G401.6 (cell line): ENCODE measurements around the gene SPATA13.

Experiments
- FAIRE-seq: peaks from 2 replicates; lab custom pipeline; 2012; peaks lifted over from hg19 to GRCh38; lab: Jason Lieb, UNC

SPATA13 gene

DNA sequence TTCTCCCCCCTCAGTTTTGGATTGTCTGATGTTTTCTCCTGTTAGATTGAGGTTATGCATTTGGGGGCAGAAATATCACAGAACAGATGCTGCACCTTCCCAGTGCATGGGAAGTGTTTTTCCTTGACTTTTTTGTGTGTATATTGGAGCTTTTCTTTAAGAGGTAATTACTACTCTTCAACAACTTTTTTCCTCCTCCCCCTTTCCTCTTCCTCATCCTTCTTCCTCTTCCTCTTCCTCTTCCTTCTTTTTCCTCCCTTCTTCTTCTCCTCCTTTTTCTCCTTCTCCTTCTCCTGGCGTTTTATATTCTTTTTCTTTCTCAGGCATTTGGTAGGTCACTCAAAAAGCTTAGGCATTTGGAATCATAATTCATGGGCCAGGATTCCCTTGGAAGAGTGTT, 18.1 kb upstream of the SPATA13 start:
- no peak for FAIRE-seq

DNA sequence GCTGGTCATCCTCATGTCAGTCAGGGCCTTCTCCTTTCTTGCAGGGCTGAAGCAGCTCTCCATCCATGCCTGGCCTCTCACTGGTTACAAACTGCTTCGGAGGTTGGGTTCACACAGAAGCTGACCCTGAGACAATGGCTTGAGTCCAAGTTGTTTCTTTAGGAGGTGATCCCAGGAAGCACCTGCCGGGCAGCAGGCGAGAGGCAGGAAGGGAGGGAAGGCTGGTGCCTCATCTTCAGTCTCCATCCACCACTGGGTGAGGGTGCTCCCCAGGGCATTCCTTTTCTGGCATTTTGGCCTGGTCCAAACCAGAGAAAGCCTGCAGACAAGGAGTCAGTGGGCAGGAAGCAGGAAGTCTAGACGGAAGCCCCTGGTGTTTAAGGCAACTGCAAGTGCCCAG, 17.6 kb upstream of the SPATA13 start:
- no peak for FAIRE-seq

DNA sequence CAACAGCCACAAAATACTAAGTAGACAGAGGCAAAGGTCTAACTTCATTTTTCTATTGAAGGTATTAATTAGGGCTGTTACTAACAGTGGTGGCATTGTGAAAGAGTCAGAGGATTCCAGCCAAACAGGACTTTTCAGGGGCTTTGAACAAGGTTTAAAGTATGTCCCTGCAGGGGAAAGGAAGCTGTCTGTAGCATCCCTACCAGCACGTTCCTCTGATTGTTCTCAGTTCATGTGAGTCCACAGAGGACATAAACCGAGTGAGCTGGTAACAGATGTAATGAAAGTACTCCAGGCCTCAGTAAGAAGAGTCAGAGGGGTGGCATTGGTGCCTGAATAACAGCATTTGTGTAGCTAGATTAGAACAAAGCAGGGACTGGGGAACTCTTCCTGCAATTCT, 15.3 kb upstream of the SPATA13 start:
- no peak for FAIRE-seq

DNA sequence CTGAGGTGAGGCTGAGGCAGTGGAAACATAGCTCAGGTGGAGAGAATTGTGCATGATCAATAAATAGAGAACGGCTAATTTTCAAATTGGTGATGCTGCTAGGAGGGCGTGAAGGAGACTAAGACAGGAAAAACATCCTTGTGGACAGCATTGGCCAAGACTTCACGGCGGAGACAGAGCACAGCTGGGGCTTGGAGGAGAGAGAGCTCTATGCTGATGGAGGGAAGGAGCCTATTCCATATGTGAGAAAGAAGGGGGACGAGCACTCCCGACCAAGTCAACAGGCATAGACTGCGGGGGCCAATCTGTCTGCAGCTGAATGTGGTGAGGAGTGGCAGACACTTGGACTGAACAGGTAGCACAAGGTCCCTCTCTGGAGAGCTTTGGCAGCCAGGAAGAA, 14.8 kb upstream of the SPATA13 start:
- no peak for FAIRE-seq

DNA sequence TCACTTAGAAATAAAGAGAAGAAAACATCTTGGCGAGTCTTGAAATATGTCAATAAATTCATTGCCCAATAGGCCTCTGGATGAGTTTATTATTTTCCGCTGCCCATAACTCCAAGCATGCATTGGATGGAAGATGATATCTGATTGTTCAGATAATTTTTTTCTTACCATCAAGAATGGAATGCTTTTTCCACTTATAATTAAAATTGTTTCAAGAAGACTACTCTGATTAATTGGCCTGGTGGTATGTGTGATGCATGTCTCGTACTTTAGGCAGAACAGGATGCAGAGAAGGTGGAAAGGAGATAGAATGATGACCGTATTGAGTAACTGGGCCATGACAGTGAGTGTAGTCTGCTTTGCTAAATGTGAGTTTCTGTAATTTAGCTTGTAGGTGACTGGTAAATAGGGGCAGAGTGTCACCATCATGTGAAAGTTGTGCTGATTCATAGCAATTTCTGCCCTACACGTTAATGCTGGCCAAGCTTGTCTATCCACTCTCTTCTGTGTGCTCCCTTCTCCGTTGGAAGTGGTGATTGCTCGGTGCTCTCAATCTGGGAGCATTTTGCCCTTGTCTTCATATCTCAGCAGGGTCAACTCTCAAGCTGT, 13.5 kb upstream of the SPATA13 start:
- FAIRE-seq = no peak

DNA sequence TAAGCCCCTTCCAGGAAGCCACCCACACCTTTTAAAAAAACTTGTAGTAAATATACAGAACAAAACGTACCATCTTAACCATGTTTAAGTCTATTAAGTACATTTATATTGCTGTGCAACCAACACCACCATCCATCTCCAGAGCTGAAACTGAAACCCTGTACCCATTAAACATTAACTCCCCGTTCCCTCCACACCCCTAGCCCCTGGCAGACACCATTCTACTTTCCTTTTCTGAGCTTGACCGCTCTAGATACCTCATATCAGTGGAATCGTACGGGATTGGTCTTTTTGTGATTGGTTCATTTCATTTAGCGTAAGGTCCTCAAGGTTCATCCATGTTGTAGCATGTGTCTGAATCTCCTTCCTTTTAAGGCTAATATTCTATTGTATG, 13.0 kb upstream of the SPATA13 start:
- no peak for FAIRE-seq

DNA sequence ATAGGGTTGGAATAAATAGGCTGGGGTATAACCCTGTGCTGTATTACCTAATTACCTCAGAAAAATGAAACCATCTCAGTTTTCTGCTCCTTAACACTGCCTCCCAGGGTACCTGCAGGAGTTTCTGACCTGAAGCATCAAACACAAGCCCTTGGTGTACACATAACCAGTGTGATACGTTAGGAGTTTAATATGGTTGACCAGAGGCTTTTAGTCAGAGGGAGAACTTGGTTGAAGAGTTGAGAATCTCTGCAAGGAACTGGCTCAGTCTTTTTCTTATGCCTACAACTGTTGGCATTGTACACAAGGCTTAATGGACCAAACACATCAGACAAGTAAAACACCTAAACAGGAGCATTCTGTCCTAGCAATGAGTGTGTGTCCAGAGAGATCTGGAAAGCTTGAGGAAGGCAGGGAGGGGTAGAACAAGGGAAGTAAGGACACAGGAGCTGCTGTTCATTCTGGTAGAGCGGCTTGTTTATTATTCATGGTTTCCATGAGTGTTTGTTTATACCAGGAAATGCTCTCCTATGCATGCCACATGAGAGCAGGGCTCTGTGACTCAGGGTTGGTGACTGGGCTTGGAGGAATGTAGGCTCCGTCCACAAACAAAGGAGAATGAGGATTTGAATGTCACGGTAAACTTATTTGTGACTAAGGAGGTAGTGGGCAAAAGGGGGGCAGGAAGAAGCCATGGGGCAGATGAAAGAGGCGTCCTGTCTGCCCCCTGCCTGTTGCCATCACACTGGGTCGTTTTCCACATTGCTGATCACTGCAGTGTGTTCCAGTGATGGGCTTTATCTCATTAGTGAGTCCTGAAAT, 11.9 kb upstream of the SPATA13 start:
- FAIRE-seq = no peak

DNA sequence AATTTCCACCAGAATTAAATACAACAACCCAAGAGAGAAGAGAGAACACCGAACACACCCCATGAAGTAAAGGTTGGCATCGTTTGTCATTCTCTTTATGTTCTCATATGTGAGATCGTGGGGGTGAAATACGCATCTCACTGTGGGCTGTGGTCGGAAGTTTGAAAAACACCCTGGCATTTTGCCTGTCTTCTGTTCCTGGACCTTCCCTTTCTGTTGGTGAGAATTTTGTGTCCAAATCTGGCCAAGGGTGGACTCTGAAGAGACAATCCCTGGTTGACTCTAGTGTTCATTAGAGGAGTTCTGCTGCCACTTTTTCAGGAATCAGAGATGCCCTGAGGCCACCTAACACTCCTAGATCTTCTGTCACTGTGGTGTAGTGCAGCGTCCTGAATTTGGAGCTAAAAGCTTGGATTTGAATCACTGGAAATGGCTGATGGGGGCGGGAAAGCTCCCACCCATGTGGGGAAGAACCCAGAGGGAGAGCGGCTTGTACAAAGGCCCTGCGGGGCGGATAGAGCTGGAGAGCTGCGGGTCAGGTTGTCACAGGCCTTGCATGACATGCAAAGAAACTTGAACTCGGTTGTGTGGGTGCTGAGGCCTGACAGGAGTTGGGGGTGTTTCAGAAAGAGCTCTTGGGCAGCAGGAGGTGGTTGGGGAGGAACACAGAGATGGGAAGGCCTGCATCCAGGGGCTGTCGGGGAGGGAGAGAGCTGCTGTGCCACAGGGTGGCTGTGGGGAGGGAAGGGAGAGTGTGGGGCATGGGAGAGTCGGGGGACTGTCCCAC, 11.1 kb upstream of the SPATA13 start:
- FAIRE-seq = no peak

DNA sequence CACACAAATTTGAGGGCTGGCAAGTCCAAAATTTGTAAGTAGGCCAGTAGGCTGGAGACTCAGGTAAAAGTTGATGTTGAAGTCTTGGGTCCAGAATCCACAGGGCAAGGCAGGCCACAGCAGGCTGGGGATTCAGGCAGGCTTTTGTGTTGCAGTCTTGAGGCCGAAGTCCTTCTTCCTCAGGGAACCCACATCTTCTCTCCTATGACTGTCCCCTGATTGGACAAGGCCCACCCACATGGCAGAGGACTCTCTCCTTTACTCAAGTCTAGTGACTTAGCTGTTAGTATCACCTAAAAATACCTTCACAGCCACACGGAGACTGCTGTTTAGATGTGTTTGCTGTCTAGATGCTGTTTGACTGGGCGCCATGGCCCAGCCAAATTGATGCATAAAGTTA, 9.9 kb upstream of the SPATA13 start:
- no peak for FAIRE-seq

DNA sequence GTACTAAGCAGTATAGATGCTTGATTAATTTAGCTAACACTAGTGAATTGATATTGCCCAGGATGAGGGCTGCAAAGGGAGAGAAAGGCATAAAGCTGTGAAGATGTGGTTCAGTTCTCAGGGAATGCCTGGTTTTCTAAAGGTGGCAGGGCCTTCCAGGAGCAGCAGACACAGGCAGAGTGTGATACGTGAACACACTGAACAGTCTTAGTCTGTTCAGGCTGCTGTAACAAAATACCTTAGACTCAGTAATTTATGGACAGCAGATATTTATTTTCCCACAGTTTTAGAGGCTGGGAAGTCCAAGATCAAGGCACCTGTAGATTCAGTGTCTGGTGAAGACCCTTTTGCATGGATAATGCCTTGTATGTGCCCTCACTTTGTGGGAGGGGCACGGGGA, 8.7 kb upstream of the SPATA13 start:
- no peak for FAIRE-seq

DNA sequence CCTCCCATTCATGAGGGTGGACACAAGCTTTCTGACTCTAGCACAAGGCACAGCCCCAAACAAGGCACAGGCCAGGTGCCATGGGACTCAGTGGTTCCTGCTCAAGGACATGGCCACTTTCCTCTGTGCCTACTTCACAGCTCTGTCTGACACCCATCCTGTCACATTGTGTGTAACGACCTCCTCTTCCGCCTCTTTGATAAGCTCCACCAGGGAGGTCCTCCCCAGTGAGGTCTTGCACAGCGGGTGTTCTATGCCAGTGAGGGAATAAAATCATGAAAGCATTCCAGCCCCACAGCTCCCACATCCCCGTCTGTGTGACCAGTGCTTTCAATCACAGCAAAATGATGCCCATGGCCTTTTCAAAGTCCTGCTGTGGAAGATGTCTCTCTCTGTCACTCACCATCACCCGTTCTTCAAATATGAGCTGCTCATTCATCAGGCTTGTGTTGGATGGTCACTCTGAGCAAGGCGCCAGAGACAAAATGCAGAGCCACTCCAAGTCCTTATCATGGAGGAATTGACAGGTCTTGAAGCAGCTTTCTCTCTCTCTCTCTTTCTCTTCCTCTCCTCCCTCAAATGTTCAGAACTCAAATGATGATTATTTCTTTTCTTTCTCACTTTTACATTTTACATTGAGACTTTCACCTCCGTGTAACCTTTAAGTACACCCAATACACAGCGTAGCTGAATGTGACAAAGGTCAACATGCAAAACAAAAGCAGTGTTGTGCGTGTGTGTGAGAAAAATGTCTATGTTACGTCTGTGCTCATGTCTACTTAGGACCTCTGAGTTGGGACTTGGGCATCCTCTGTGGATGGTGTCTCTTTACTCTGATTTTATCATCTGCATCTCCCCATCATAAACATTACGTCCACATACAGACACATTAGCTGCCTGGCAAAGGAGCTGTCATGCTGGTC, 8.0 kb upstream of the SPATA13 start:
- FAIRE-seq = no peak

DNA sequence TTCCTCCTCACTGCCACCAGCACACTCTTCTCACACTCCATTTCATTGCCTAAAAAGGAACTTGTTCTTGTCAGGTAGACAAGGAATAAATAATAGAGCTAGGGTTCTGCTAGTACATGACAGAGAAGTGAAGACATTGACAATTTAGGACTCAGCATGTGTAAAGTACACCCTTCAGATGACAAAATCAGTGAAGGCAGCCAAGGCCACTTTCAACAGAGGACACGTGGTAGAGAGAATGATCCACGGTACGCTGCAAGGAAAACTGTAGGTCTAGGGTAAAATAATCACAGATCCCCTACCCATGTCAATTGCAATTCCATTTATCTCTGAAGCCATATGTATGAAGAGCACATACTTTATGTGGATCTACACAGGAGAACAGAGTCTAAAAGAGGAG, 7.2 kb upstream of the SPATA13 start:
- FAIRE-seq = no peak

DNA sequence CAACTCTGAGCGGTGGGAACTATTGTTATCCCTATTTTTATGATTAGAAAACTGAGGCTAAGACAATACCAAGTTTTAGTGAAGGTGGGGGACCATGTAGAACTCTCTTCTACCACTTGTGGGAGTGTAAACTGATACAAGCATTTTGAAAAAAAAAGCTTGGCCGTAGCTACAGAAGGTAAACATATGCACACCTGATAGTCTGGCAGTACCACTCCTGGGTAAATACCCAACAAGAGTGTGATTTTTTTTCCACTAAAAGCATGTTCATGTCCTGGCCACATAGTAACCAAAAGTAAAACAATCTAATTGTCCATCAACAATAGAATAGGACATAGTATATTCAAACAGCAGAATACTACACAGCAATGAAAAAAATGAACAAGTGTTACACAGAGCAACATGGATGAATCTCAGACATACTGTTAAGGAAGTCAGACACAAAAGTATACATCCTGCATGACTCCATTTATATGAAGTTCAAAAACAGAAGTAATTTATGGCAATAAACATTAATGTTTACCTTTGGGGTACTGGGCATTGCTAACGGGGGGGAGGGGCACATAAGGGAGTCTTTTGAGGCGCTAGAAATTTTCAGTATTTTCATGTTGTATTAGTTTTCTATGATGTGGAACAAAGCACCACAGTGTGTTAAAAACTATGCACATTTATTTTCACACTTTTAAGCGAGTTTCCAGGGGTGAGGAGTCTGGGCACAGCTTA, 6.4 kb upstream of the SPATA13 start:
- no peak for FAIRE-seq

DNA sequence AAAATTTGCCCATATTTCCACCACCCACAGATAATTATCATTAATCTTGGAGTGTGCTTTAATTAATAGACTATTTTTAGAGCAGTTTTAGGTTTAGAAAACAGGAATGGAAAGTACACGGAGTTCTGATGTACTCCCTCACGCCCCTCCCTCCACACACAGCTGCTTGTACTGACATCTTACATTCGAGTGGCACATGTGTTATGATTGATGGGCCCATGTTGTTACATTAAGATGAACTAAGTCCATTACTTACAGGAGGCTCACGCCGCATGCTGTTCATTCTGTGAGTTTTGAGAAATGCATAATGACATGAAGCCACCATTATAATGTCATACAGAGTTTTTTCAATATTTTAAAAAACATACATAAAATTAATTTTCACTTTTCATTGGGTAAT, 1.2 kb upstream of the SPATA13 start:
- FAIRE-seq = no peak

DNA sequence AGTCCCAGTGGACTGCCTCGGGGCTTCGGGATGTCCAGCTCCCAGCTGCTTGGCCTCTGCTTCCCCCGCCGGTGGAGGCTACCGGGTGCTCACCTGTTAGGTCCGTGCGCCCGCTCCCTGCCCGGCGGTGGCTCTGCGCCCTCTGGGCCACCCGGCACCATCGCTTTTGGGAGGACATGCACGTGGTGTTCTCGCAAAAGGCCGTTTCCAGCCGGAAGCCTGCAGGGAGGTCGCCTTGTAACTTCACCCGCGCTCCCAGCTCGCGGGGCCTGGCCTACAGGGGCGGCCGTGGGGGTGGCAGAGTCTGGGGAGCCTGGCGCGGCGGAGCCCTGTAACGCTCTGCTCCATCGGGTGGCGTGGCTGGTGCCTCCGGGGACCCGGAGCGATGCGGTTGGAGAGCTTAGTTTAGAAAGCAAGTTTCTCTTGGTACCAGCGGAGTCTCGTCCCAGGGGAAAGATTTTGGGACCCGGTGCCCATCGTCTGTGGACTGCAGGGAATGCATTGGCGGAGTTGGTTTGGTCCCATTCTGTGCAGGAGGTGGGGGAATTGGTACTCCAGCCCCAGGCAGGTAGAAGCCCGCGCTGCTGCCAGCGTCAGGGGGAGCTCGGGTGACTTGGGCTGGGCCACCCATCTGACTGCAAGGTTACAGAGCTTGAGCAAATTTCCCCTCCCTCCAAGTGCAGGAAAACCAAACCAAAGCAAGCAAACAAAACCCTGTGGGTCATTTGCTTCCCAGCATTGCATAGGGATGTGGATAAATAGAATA, 673 bp downstream of the SPATA13 start:
- no peak for FAIRE-seq

DNA sequence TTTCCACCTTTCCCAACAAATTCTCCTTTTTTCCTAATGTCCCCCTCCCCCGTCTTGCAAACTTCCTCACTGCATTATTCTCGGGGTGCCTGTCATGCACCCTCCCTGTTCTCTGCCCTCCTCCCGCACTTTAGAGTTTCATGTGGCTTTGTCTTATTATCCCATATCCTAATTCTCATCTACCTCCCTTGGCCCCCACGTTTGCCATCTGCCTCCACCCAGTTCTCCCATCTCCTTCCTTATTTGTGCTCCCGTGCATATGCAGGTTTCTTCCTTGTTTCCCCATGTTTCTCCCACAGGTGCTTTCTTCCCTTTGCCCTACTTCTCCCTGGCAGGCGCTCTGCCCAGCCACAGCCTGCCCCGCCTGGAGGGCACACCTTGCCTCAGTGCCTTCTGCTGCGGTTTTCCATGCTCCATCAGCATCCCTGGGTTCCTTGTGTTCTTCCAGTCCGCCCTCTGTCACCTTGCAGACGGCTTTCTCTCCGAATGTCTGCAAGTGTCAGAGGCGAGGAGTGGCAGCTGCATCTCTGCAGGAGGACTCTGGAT, 1.5 kb downstream of the SPATA13 start:
- FAIRE-seq = no peak

DNA sequence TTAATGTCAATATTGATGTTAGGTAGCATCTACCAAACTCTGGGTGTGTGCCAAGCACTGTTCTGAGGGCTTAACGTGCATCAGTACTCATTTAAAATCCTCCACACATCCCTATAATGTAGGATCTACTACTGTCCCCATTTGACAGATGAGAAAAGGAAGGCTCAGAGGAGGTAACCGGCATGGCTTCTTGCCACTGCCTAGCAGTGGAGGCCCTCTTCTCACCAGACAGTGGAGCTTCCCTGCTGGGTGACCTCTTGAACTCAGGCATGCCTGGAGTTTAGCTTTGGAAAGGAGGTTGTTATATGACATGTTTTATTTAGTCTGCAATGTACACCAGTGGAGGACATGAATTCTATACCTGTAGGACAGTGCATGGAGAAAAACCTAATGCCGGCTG, 2.1 kb downstream of the SPATA13 start:
- FAIRE-seq = no peak

DNA sequence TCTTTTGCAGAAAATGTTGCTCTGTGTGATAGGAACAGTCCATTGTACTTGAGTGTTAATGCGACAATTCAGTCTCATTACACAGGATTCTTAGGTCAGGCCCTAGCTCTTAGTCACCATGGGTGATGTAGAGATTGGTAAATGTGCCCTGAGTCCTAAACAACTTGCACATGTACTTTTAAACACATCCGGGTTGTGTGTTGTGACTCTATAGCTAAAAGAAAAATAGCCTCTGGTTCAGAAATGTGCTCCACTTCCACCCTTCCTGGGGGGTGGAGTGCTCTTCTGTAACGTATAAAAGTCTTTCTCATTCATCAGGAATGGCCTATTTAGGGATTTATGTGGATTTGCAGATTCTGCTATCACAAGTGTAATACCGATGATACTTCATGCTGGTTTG, 5.2 kb downstream of the SPATA13 start:
- no peak for FAIRE-seq

DNA sequence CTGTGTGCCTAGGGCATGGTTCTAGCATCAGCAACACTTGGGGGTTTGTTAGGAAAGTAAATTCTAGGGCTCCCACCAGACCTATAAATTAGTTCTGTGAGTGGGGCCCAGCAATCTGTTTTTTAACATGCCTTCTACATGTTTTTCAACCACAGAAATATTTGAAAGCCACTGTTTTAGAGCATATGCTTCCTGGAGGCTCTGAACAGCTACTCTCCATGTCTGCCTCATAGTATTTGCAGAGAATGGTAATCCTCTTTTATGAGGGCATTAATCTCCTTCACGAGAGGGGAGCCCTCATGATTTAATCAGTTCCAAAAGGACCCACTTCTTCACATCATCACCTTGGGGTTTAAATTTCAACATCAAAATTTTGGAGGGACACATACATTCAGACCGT, 6.0 kb downstream of the SPATA13 start:
- no peak for FAIRE-seq

DNA sequence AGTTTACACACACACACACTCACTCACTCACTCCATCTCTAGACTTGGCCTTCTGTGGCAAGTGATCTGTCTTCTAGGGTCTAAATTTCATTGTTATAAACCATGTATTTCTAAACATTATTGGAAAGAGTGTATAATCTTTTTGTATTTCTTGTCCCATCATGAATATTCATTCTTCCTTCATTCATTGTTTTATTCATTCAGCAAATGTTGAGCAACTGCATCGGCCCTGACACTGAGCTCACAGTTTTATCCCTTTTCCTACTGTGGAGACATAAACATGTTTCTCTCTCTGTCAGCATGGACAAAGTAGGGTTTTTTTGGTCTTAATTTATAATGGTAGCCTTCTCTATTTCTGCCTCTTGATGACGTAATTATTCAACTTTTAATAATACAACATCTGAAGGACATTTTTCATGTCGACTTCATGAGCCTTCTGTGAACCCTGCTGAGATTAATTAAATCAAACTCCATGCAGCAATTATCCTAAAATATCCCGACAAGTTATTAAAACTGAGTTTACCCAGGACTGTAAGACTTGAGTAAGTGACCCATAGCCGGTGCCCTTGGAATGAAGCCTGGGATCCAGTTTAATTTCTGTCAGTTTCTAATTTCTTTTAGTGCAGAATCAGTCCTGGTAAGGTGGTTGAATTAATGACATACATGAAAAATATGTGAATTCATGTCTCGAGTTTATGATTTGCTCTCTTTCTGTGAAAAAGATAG, 7.3 kb downstream of the SPATA13 start:
- FAIRE-seq = no peak
